H9 (cell line): ENCODE results near the gene OVOL2. TPM values are rescaled to one million over a fixed set of nuclear protein-coding genes. Genes with fewer than 3 reads are reported as not detected.
A peak's percentile ranks its signal among the peaks of the same experiment; 100 is the strongest.

Experiments
- DNase-seq: peaks from one replicate; pipeline ENCODE4 v3.0.0-alpha.2; 2017
- H2AFZ ChIP-seq: one replicate; pipeline ENCODE4 v1.6.1; 2013; ENCODE audit warnings: mild to moderate bottlenecking, low read length, control low read depth, moderate library complexity
- H2AK5ac ChIP-seq: 2 replicates; pipeline ENCODE4 v1.6.1; 2013; ENCODE audit warnings: low read length, control low read depth, mixed read lengths; ENCODE audit not compliant: insufficient read length
- H2BK120ac ChIP-seq: one replicate; pipeline ENCODE4 v1.6.1; 2013; ENCODE audit warnings: low read depth, mild to moderate bottlenecking, low read length, control low read depth, inconsistent platforms; ENCODE audit not compliant: poor library complexity, severe bottlenecking
- H2BK12ac ChIP-seq: 2 replicates; pipeline ENCODE4 v1.6.1; 2013; ENCODE audit warnings: low read length, control low read depth, mixed read lengths, low read depth; ENCODE audit not compliant: insufficient read length
- H2BK15ac ChIP-seq: 2 replicates; pipeline ENCODE4 v1.6.1; 2013; ENCODE audit warnings: low read depth, low read length, control low read depth
- H2BK20ac ChIP-seq: one replicate; pipeline ENCODE4 v1.6.1; 2013; ENCODE audit warnings: low read depth, mild to moderate bottlenecking, low read length, control low read depth, inconsistent platforms; ENCODE audit not compliant: poor library complexity, severe bottlenecking
- H2BK5ac ChIP-seq: 2 replicates; pipeline ENCODE4 v1.6.1; 2013; ENCODE audit warnings: low read length, control low read depth, mixed read lengths; ENCODE audit not compliant: insufficient read length
- H3K14ac ChIP-seq: 2 replicates; pipeline ENCODE4 v1.6.1; 2013; ENCODE audit warnings: low read length, control low read depth; ENCODE audit not compliant: insufficient read depth
- H3K18ac ChIP-seq: 2 replicates; pipeline ENCODE4 v1.6.1; 2013; ENCODE audit warnings: low read depth, mild to moderate bottlenecking, mixed read lengths, low read length, control low read depth; ENCODE audit not compliant: insufficient read length
- H3K23ac ChIP-seq: 2 replicates; pipeline ENCODE4 v1.6.1; 2013; ENCODE audit warnings: low read length, control low read depth, mixed read lengths, low read depth; ENCODE audit not compliant: insufficient read length
- H3K23me2 ChIP-seq: 2 replicates; pipeline ENCODE4 v1.6.1; 2013; ENCODE audit warnings: low read depth, mild to moderate bottlenecking, mixed read lengths, low read length, control low read depth; ENCODE audit not compliant: insufficient read length, poor library complexity, severe bottlenecking
- H3K27ac ChIP-seq: 2 replicates; pipeline ENCODE4 v1.5.1; 2013; ENCODE audit warnings: low read length, control low read depth, mixed read lengths, low read depth; ENCODE audit not compliant: insufficient read length
- H3K27me3 ChIP-seq: 2 replicates; pipeline ENCODE4 v1.6.1; 2013; ENCODE audit warnings: low read length, control low read depth, inconsistent platforms; ENCODE audit not compliant: insufficient read depth
- H3K4ac ChIP-seq: 2 replicates; pipeline ENCODE4 v1.6.1; 2013; ENCODE audit warnings: low read depth, mild to moderate bottlenecking, control low read depth, inconsistent platforms, low read length, moderate library complexity
- H3K4me1 ChIP-seq: 2 replicates; pipeline ENCODE4 v1.6.1; 2013; ENCODE audit warnings: low read length, control low read depth, inconsistent platforms; ENCODE audit not compliant: insufficient read depth
- H3K4me2 ChIP-seq: 2 replicates; pipeline ENCODE4 v1.6.1; 2013; ENCODE audit warnings: low read length, control low read depth, mixed read lengths; ENCODE audit not compliant: insufficient read length, insufficient read depth
- H3K56ac ChIP-seq: 2 replicates; pipeline ENCODE4 v1.6.1; 2013; ENCODE audit warnings: low read depth, mild to moderate bottlenecking, mixed read lengths, low read length, control low read depth; ENCODE audit not compliant: insufficient read length
- H3K79me1 ChIP-seq: 2 replicates; pipeline ENCODE4 v1.6.1; 2013; ENCODE audit warnings: low read depth, mild to moderate bottlenecking, moderate library complexity, low read length, control low read depth, inconsistent platforms; ENCODE audit not compliant: insufficient read depth, poor library complexity, severe bottlenecking
- H3K79me2 ChIP-seq: 2 replicates; pipeline ENCODE4 v1.6.1; 2013; ENCODE audit warnings: low read length, control low read depth, inconsistent platforms; ENCODE audit not compliant: insufficient read depth
- H3K9ac ChIP-seq: 2 replicates; pipeline ENCODE4 v1.6.1; 2013; ENCODE audit warnings: low read length, control low read depth, mixed read lengths; ENCODE audit not compliant: insufficient read length; ENCODE audit errors: extremely low read depth
- H3K9me3 ChIP-seq: one replicate; pipeline ENCODE4 v1.6.1; 2013; ENCODE audit warnings: low read depth, low read length, inconsistent platforms; ENCODE audit not compliant: control insufficient read depth
- H3T11ph ChIP-seq: one replicate; pipeline ENCODE4 v1.6.1; 2013; ENCODE audit warnings: mild to moderate bottlenecking, low read length, control low read depth, inconsistent platforms
- H4K20me1 ChIP-seq: one replicate; pipeline ENCODE4 v1.6.1; 2013; ENCODE audit not compliant: control insufficient read depth, insufficient read length, insufficient read depth
- H4K5ac ChIP-seq: 2 replicates; pipeline ENCODE4 v1.6.1; 2013; ENCODE audit warnings: low read depth, mild to moderate bottlenecking, mixed read lengths, low read length, control low read depth; ENCODE audit not compliant: insufficient read length
- H4K8ac ChIP-seq: replicated peaks from 2 replicates; pipeline ENCODE4 v1.6.1; 2013; ENCODE audit warnings: low read length, control low read depth, mixed read lengths, low read depth; ENCODE audit not compliant: insufficient read length
- H4K91ac ChIP-seq: 2 replicates; pipeline ENCODE4 v1.6.1; 2013; ENCODE audit warnings: low read depth, mild to moderate bottlenecking, moderate library complexity, mixed read lengths, low read length, control low read depth; ENCODE audit not compliant: insufficient read length
- H3K27ac Mint-ChIP-seq, 3 experiments: 2 replicates in 2 of 3; 3 replicates in 1 of 3; pipeline ENCODE4 v1.8.0; 2020 to 2021; ENCODE audit warnings: mixed read lengths in 3 of 3, mild to moderate bottlenecking in 1 of 3, moderate library complexity in 1 of 3
- H3K27me3 Mint-ChIP-seq: 2 replicates; pipeline ENCODE4 v1.8.0; 2021; ENCODE audit warnings: low read depth, mild to moderate bottlenecking, moderate library complexity, mixed read lengths
- H3K36me3 Mint-ChIP-seq, 3 experiments: 2 replicates in 2 of 3; 3 replicates in 1 of 3; pipeline ENCODE4 v1.8.0; 2020 to 2021; ENCODE audit warnings: low read depth in 3 of 3, mixed read lengths in 3 of 3; ENCODE audit not compliant: insufficient read depth in 1 of 3
- H3K4me1 Mint-ChIP-seq, 2 experiments: 2 replicates each; pipeline ENCODE4 v1.8.0; 2020; ENCODE audit warnings: mixed read lengths in 2 of 2
- H3K4me3 Mint-ChIP-seq, 2 experiments: 2 replicates in 1 of 2; 3 replicates in 1 of 2; pipeline ENCODE4 v1.8.0; 2020 to 2021; ENCODE audit warnings: mild to moderate bottlenecking in 2 of 2, mixed read lengths in 2 of 2, moderate library complexity in 1 of 2
- H3K9me3 Mint-ChIP-seq, 2 experiments: 2 replicates in 1 of 2; 3 replicates in 1 of 2; pipeline ENCODE4 v1.8.0; 2020; ENCODE audit warnings: mild to moderate bottlenecking in 2 of 2, mixed read lengths in 2 of 2, moderate library complexity in 1 of 2
- CTCF ChIP-seq: fragments of 200-600 bp; sonication (generic); conservative IDR thresholded peaks from 3 replicates; pipeline ENCODE4 v1.8.0; 2021; ENCODE audit warnings: antibody characterized with exemption, mild to moderate bottlenecking
- WGBS: extraction: QIAGEN DNeasy Blood & Tissue Kit; methylation state at CpG from one replicate; pipeline ENCODE4 v1.1.7; 2013; ENCODE audit warnings: missing lambda C conversion rate, low lambda C conversion rate, mixed read lengths; ENCODE audit not compliant: insufficient read length; ENCODE audit errors: extremely low coverage; 5-methylcytosine and 5-hydroxymethylcytosine counted together
- total RNA-seq: library from RNA; stranded (reverse); gene quantifications from 2 replicates; pipeline ENCODE4 v1.2.1, GENCODE V29; 2021

Gene OVOL2
- total RNA-seq, 1 experiment from 2014 or later, result 5.8 TPM

- Mint-ChIP-seq H3K27me3 (no peaks in the 10 kb centered on the region; the same call in 1 of the 2 replicates), H3K4me3 (no peak overlapping the region), H3K4me1 (no peaks in the 10 kb centered on the region), H3K27ac (no peak overlapping the region), H3K9me3 (no peaks in the 10 kb centered on the region; a peak in 1 of 5 replicates), H3K36me3 (peaks cover 8 to 12% (median 12%) of the 10 kb centered on the region in 3 experiments)
- Histone ChIP-seq H3K4ac (no peak overlapping the region), H2BK5ac (no peak overlapping the region), H4K91ac (no peak overlapping the region), H3T11ph (no peak overlapping the region), H3K27me3 (no peaks in the 10 kb centered on the region), H3K14ac (no peak overlapping the region), H2BK20ac (no peak overlapping the region), H2BK15ac (no peak overlapping the region), H3K23ac (no peak overlapping the region), H2AK5ac (no peak overlapping the region), H3K4me2 (no peak overlapping the region), H3K18ac (no peak overlapping the region), H2BK12ac (no peak overlapping the region), H2AFZ (no peak overlapping the region), H3K56ac (no peak overlapping the region), H4K5ac (no peak overlapping the region), H3K79me1 (no peaks in the 10 kb centered on the region), H4K8ac (no peak overlapping the region), H2BK120ac (no peak overlapping the region), H3K9ac (no peak overlapping the region), H3K9me3 (no peaks in the 10 kb centered on the region), H3K23me2 (no peaks in the 10 kb centered on the region), H3K4me1 (no peaks in the 10 kb centered on the region), H3K79me2 (no peaks in the 10 kb centered on the region), H4K20me1 (no peaks in the 10 kb centered on the region), H3K27ac (no peak overlapping the region)
- DNase-seq, result peak; percentile 67
- TF ChIP-seq CTCF, result peak; percentile 79
- WGBS, result no CpG with 5 or more reads among the region's 1 CpG
Observed at GRCh38 chr20:18019068-18019467, 38.6 kb downstream of the OVOL2 start.
